Kidney (tissue), 14 donors: ENCODE data around the gene MGST1. TPM values are rescaled to one million over a fixed set of nuclear protein-coding genes. Genes with fewer than 3 reads are reported as not detected.

ENCODE experiments used
- DNase-seq, 5 donors: peaks; one replicate each; pipeline ENCODE4 v3.0.0-alpha.2; 2013 to 2020
- FAIRE-seq: peaks from 2 replicates; lab custom pipeline; 2012; peaks lifted over from hg19 to GRCh38; lab: Jason Lieb, UNC
- H3K27ac ChIP-seq, 2 donors: one replicate each; pipeline ENCODE4 v1.7.0; 2013; ENCODE audit warnings: low read depth in 2 of 2, low read length in 2 of 2, inconsistent platforms in 1 of 2
- H3K27me3 ChIP-seq: one replicate; pipeline ENCODE4 v1.7.1; 2013; ENCODE audit warnings: low read length, inconsistent platforms; ENCODE audit not compliant: control insufficient read depth, insufficient read depth
- H3K36me3 ChIP-seq, 3 donors: one replicate each; pipeline versions ENCODE4 v1.7.0 to v1.7.1; 2013; ENCODE audit warnings: low read length in 3 of 3, control low read depth in 1 of 3, inconsistent platforms in 1 of 3; ENCODE audit not compliant: insufficient read depth in 3 of 3, control insufficient read depth in 2 of 3
- H3K4me1 ChIP-seq, 3 donors: one replicate each; pipeline versions ENCODE4 v1.7.0 to v1.7.1; 2013; ENCODE audit warnings: low read length in 3 of 3, inconsistent platforms in 1 of 3, low read depth in 1 of 3; ENCODE audit not compliant: control insufficient read depth in 2 of 3, insufficient read depth in 2 of 3
- H3K4me3 ChIP-seq, 3 donors: one replicate each; pipeline versions ENCODE4 v1.7.0 to v1.8.1; 2013; ENCODE audit warnings: low read length in 3 of 3, control low read depth in 1 of 3, inconsistent platforms in 1 of 3
- H3K9ac ChIP-seq, 3 donors: one replicate each; pipeline versions ENCODE4 v1.7.0 to v1.7.1; 2013; ENCODE audit warnings: low read length in 3 of 3, control low read depth in 1 of 3, inconsistent platforms in 1 of 3
- H3K9me3 ChIP-seq, 3 donors: one replicate each; pipeline versions ENCODE4 v1.7.0 to v1.7.1; 2013; ENCODE audit warnings: low read length in 3 of 3, control low read depth in 1 of 3, inconsistent platforms in 1 of 3; ENCODE audit not compliant: control insufficient read depth in 2 of 3, insufficient read depth in 1 of 3
- intact Hi-C: fragments of 100-400 bp; cut with DNase I; formaldehyde crosslinking; loops from one replicate; pipeline ENCODE4 v1.11.1; 2022
- polyA plus RNA-seq: library from polyadenylated mRNA; stranded (reverse); fragments of 350-450 nt; fragmentation: Illumina TruSeq; extraction: RNeasy Lipid Tissue Mini Kit (QIAGEN cat#74804); gene quantifications from one replicate; pipeline ENCODE4 v1.2.3, GENCODE V29; 2014; ENCODE audit warnings: low read depth, low replicate concordance; ENCODE audit not compliant: insufficient read depth
- total RNA-seq: library from RNA; stranded (reverse); fragmentation: NEBNext Ultra II Directional; extraction: Animal tissue kit (Norgen Biotek cat#: 25700); gene quantifications from one replicate; pipeline ENCODE4 v1.2.1, GENCODE V29; 2021
- TF ChIP-seq, protein P1 (sequence below): IDR thresholded peaks from 3 replicates; pipeline ENCODE4 v1.5.1; 2012; ENCODE audit warnings: mild to moderate bottlenecking, moderate library complexity, borderline replicate concordance; ENCODE audit not compliant: insufficient read depth; ENCODE audit errors: extremely low read depth
- donor health status: control.
- donor health status: control.
- donor health status: control.
- donor health status: control.
- donor health status: control.
- donor health status: DM: yes; HTN: yes; CAD: no.
- donor health status: Normal renal cell carcinoma (clear cell type).

MGST1 gene
- total and polyA plus RNA-seq, 2 donors from 2014 or later = 98.6 to 350 TPM

DNA sequence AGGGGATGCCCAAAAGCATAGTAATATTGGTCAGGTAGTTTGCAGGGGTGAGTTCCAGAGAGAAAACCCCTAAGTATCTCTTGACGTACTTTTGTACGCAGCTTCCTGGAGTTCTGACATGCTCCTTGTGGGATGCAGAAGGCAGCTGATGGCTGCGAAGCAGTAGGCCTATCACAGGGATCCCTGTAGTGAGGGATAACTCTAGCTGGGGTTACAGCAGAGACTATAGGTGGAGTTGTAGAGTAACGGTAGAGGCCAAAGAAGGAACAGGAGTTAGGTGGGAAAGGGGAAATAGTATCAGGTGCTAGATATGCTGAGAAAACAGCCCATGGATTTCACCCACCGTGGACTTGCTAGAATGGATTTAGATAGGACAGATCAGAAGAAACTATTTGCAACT is 37.3 kb downstream of the MGST1 start:
- Histone ChIP-seq H3K27ac (no peak overlapping the region), H3K36me3 (no peaks in the 10 kb centered on the region), H3K9ac (no peak overlapping the region), H3K4me3 (no peak overlapping the region), H3K27me3 (no peaks in the 10 kb centered on the region), H3K4me1 (no peaks in the 10 kb centered on the region), H3K9me3 (no peaks in the 10 kb centered on the region)
- TF ChIP-seq, protein P1, sequence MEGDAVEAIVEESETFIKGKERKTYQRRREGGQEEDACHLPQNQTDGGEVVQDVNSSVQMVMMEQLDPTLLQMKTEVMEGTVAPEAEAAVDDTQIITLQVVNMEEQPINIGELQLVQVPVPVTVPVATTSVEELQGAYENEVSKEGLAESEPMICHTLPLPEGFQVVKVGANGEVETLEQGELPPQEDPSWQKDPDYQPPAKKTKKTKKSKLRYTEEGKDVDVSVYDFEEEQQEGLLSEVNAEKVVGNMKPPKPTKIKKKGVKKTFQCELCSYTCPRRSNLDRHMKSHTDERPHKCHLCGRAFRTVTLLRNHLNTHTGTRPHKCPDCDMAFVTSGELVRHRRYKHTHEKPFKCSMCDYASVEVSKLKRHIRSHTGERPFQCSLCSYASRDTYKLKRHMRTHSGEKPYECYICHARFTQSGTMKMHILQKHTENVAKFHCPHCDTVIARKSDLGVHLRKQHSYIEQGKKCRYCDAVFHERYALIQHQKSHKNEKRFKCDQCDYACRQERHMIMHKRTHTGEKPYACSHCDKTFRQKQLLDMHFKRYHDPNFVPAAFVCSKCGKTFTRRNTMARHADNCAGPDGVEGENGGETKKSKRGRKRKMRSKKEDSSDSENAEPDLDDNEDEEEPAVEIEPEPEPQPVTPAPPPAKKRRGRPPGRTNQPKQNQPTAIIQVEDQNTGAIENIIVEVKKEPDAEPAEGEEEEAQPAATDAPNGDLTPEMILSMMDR = no peak
- FAIRE-seq = no peak
- intact Hi-C loops = no loop called here
- no peak for DNase-seq

DNA sequence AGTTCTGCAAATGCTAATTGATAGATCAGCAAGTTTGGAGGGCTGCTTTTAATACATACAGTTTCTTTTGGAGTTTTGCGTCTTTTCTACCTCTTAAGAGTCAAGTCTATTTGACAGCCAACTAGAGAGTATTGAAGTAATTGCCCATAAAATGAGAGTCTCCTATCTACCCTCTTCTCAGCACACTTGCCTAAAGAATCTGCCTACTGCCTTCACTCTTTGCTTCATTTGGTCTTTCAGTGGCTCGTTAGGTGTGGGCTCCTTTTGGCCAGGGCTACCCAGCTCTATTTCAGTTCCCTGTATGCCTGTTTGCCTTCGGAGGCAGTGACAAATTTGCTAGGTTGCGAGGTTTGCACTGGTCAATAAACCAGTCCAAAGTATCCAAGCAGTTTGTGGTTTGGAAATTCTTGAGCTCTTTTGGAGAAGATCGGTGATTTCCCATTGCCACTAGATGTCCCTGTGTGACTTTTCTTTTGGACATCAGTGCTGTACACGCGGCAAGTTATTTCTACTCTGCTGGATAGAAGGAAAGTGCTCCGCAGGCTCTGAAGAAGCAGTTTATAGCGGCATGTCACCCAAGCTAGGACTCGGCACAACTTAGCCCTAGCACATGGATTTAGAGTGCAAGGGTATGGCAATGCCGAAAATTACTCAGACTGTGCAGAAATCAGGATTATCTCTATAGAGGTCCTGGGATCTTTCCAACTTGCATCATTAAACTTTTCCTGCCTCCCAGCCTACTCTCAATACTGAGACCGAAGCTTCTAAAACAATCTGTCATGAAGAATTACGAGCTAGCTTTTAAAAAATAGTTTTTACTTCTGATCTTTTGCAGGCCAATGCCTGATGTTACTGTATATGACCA is 38.6 kb downstream of the MGST1 start:
- TF ChIP-seq, protein P1 = peak; percentile 48
- no peaks in the 10 kb centered on the region for H3K9me3 ChIP-seq
- peak in 4 of 5 donors; percentile 30 to 85 (median 62) for DNase-seq
- peak; percentile 27 for FAIRE-seq
- intact Hi-C loops = no loop called here
- H3K9ac ChIP-seq = no peak overlapping the region
- no peaks in the 10 kb centered on the region for H3K27me3 ChIP-seq
- no peak overlapping the region for H3K4me3 ChIP-seq
- no peaks in the 10 kb centered on the region for H3K4me1 ChIP-seq
- no peaks in the 10 kb centered on the region for H3K36me3 ChIP-seq
- no peak overlapping the region for H3K27ac ChIP-seq

DNA sequence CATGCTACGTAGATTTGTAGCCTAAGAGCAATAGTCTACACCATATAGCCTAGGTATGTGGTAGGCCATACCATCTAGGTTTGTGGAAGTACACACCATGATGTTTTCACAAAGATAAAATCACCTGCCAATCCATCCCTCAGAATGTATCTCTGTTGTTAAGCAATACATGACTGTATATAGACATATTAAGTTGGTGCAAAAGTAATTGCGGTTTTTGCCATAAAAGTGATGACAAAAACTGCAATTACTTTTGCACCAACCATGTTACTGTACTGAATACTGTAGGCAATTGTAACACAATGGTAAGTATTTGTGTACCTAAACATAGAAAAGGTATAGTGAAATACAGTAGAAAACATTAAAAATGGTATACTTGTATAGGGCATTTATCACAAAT is 40.5 kb downstream of the MGST1 start:
- no peak overlapping the region for H3K4me3 ChIP-seq
- H3K36me3 ChIP-seq = no peaks in the 10 kb centered on the region
- no peaks in the 10 kb centered on the region for H3K4me1 ChIP-seq
- H3K27me3 ChIP-seq = no peaks in the 10 kb centered on the region
- H3K9ac ChIP-seq = no peak overlapping the region
- no peak for DNase-seq
- H3K9me3 ChIP-seq = no peaks in the 10 kb centered on the region
- no peak overlapping the region for H3K27ac ChIP-seq
- intact Hi-C loops = no loop called here
- TF ChIP-seq, protein P1 = no peak
- no peak for FAIRE-seq
